HAP-1 (cell line): Measurements from ENCODE around the gene PTPRD.

Source experiments
- DNase-seq, 2 experiments: peaks; one replicate each; pipeline ENCODE4 v3.0.0-alpha.2; 2016 to 2020; ENCODE audit warnings: low spot score in 2 of 2
- H3K27me3 ChIP-seq: fragments of 250-450 bp; sonication (Bioruptor Pico); 2 replicates; pipeline ENCODE4 v1.5.1; 2020; ENCODE audit warnings: low read depth, mild to moderate bottlenecking, moderate library complexity
- H3K36me3 ChIP-seq: fragments of 250-450 bp; sonication (Bioruptor Pico); replicated peaks from 2 replicates; pipeline ENCODE4 v1.5.1; 2020; ENCODE audit warnings: mild to moderate bottlenecking
- H3K4me1 ChIP-seq: fragments of 250-450 bp; sonication (Bioruptor Pico); 2 replicates; pipeline ENCODE4 v1.5.1; 2020; ENCODE audit warnings: mild to moderate bottlenecking
- H3K4me3 ChIP-seq: fragments of 250-450 bp; sonication (Bioruptor Pico); 2 replicates; pipeline ENCODE4 v1.5.1; 2020; ENCODE audit warnings: mild to moderate bottlenecking, moderate library complexity
- H3K9me3 ChIP-seq: fragments of 250-450 bp; sonication (Bioruptor Pico); 2 replicates; pipeline ENCODE4 v1.5.1; 2020; ENCODE audit warnings: mild to moderate bottlenecking, moderate library complexity
- in situ Hi-C: fragments of 300-500 bp; cut with MboI; formaldehyde crosslinking; loops from 3 replicates; pipeline ENCODE4 v1.14.3; 2020; ENCODE audit warnings: low sequenced_read_pairs, inconsistent platforms, mixed read lengths

The PTPRD gene

DNA sequence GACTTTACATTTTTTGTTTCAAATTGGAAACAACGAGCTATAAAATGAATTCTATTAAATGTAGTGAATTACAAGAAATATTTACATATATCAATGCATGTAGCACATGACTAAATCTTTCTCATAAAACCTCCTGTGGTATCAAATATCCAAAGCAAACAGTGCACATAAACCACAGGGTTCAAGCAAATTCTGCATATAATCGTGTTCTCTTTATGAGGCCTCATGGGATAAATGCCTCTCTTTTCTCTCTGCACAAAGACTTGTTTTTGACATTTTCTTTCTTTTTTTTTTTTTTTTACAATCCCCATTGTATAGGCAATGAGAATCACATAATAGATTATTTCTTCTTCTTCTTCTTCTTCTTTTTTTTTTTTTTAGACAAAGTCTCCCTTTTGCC lies 1696.0 kb downstream of the PTPRD start:
- peak in 1 of 2 experiments; percentile 35 for DNase-seq
- Histone ChIP-seq H3K4me3 (no peak overlapping the region), H3K9me3 (no peaks in the 10 kb centered on the region), H3K4me1 (peaks cover under 1% of the 10 kb centered on the region; the same call in 1 of the 2 replicates), H3K36me3 (no peaks in the 10 kb centered on the region), H3K27me3 (no peaks in the 10 kb centered on the region)
- in situ Hi-C loops, result no loop called here

DNA sequence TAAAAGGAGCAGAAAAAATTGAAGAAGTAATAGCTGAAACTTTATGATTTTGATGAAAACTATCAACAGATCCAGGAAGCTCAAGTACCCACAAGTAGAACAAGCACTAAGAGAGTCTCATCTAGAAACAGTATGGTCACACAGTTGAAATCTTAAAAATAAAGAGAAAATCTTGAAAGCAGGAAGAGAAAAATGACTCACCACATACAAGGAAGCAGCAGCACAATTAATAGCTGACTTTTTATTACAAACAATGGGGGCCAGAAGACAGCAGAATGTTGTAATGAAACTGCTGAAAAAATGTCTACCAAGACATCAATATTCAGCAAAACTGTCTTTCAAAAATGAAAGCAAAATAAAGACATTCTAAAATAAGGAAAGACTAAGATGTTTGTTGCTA lies 1704.9 kb downstream of the PTPRD start:
- no peaks in the 10 kb centered on the region for H3K4me1 ChIP-seq
- no peaks in the 10 kb centered on the region for H3K36me3 ChIP-seq
- in situ Hi-C loops, result no loop called here
- no peak overlapping the region for H3K4me3 ChIP-seq
- H3K27me3 ChIP-seq, result no peaks in the 10 kb centered on the region
- DNase-seq, result no peak
- no peaks in the 10 kb centered on the region for H3K9me3 ChIP-seq

DNA sequence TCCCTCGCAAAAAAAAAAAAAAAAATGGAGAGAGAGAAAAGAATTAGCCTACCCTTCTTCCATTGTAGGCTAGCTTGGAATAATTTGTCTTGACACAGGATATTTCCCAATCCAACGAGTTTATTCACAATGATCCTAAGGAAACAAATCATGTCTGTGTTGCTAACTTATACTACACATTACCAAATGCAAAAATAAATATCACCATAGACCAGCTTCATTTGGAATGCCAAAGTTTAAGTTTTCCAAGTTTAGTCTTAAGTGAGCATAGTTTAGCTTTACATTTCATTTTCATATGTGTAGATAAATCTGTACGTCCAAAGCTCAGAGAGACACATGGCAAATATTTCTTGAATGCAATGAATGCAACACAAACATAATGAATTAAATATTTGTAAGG lies 1707.1 kb downstream of the PTPRD start:
- DNase-seq, result no peak
- Histone ChIP-seq H3K36me3 (no peaks in the 10 kb centered on the region), H3K9me3 (no peaks in the 10 kb centered on the region), H3K4me3 (no peak overlapping the region), H3K27me3 (no peaks in the 10 kb centered on the region), H3K4me1 (no peaks in the 10 kb centered on the region)
- in situ Hi-C loops, result no loop called here

DNA sequence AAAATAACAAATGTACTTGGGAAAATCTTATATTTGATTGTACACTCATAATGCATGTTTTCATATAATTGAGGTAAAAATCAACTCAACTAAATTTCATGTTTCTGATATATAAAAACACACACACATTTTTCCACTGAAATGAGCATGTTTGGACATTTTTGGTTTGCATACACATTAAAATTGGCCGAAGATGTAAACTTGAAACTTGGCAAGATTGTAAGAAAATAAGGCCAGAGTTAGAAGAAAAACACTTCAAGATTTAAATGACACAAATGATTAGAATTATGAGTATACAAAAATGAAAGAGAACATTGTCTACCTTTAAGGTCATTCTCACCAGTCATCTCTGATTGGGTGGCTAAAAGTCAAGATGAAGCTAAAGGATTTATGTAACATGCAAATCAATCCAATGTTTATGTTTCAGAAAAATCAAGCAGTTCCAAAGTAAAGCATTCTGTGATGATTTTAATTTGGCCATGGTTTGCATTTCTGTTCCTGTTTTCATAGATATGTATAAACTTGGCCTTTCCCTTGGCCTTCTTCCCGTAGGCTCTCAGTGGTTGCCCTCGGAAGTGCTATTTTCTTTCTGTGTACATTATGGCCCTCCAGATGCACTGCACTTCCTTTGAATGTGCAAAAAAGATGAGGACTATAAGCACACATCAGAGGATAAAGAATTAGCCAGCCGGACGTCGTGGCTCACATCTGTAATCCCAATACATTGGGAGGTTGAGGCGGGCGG lies 1707.9 kb downstream of the PTPRD start:
- Histone ChIP-seq H3K4me1 (no peaks in the 10 kb centered on the region), H3K4me3 (no peak overlapping the region), H3K27me3 (no peaks in the 10 kb centered on the region), H3K9me3 (no peaks in the 10 kb centered on the region), H3K36me3 (no peaks in the 10 kb centered on the region)
- no peak for DNase-seq
- in situ Hi-C loops, result no loop called here

GRCh38 chr9:8903077-8903476 lies 1709.7 kb downstream of the PTPRD start:
- Histone ChIP-seq H3K9me3 (no peaks in the 10 kb centered on the region), H3K4me3 (no peak overlapping the region), H3K36me3 (no peaks in the 10 kb centered on the region), H3K27me3 (no peaks in the 10 kb centered on the region), H3K4me1 (no peaks in the 10 kb centered on the region)
- in situ Hi-C loops, result no loop called here
- DNase-seq, result no peak

- no peaks in the 10 kb centered on the region for H3K27me3 ChIP-seq
- H3K4me3 ChIP-seq, result no peak overlapping the region
- no peaks in the 10 kb centered on the region for H3K4me1 ChIP-seq
- H3K36me3 ChIP-seq, result no peaks in the 10 kb centered on the region
- in situ Hi-C loops, result no loop called here
- no peak for DNase-seq
- no peaks in the 10 kb centered on the region for H3K9me3 ChIP-seq
These were observed 1711.7 kb downstream of the PTPRD start for GRCh38 chr9:8901146-8901545.

- Histone ChIP-seq H3K4me1 (peaks cover 4% of the 10 kb centered on the region; the same call in 1 of the 2 replicates), H3K9me3 (no peaks in the 10 kb centered on the region), H3K36me3 (no peaks in the 10 kb centered on the region), H3K4me3 (no peak overlapping the region), H3K27me3 (no peaks in the 10 kb centered on the region)
- no peak for DNase-seq
- in situ Hi-C loops, result no loop called here
These were observed 1713.3 kb downstream of the PTPRD start for GRCh38 chr9:8899511-8899910.

DNA sequence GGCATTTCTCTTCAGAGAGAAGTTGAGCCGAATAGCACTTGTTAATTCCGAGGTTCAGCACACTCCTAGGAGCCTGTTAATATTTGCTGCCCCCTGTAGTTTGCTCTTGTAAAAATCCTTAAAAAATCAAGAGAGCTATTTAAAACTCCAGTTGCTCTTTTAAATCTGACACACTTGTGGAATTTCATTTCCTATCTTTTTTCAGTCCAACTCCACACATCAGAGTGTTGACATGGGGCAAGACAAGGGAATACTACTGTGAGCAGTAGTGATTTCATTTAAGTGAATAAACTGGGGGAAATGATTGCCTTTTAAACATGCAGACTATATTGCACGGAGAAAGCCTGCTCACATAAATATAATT lies 1717.0 kb downstream of the PTPRD start:
- DNase-seq, result peak; percentile 35 to 67
- in situ Hi-C loops, result no loop called here
- no peaks in the 10 kb centered on the region for H3K27me3 ChIP-seq
- no peaks in the 10 kb centered on the region for H3K9me3 ChIP-seq
- no peaks in the 10 kb centered on the region for H3K36me3 ChIP-seq
- peaks cover 4% of the 10 kb centered on the region; the same call in 1 of the 2 replicates for H3K4me1 ChIP-seq
- no peak overlapping the region for H3K4me3 ChIP-seq

GRCh38 chr9:8895106-8895860 lies 1717.5 kb downstream of the PTPRD start:
- H3K27me3 ChIP-seq, result no peaks in the 10 kb centered on the region
- H3K9me3 ChIP-seq, result no peaks in the 10 kb centered on the region
- peak in 1 of 2 experiments; percentile 34 for DNase-seq
- in situ Hi-C loops, result no loop called here
- H3K4me1 ChIP-seq, result peaks cover 4% of the 10 kb centered on the region; the same call in 1 of the 2 replicates
- H3K36me3 ChIP-seq, result no peaks in the 10 kb centered on the region
- no peak overlapping the region for H3K4me3 ChIP-seq

DNA sequence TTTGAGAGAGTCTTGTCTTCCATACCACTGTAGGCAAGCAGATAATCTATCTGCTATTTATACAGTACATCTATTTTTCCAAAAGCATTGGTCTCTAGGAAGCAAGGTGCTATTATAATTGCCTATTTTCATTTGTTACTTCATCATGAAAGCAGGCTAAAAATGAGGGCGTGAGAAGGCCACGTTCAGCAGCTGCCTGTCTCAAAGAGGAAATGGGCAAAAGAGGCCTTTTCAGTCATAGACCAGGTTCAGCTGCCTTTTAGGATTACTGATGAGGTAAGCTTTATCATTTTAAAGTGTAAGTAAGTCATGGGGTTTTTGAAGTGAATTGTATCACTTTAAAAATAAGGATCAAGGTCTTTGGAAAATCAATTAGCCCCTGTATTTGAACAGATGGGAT lies 1722.1 kb downstream of the PTPRD start:
- Histone ChIP-seq H3K9me3 (no peaks in the 10 kb centered on the region), H3K36me3 (no peaks in the 10 kb centered on the region), H3K4me3 (no peak overlapping the region), H3K4me1 (peaks cover 4% of the 10 kb centered on the region; the same call in 1 of the 2 replicates), H3K27me3 (no peaks in the 10 kb centered on the region)
- in situ Hi-C loops, result no loop called here
- no peak for DNase-seq

DNA sequence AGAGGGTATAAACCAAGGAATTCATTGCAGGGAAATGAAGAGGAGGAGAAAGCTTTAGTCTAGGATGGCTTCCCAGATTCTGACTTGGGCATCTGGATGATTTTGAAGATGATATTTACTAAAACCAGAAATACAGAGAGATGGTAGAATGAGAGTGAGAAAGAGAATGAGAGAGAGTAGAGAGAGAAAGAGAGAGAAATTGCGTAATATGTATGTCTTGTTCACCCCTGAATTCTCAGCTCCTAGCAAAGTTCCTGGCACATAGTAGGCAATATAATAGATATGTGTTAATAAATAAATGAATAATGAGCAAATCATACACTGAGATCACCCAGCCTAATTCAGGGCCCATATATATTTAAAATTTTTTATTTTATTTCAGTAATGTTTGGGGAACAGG lies 1723.7 kb downstream of the PTPRD start:
- Histone ChIP-seq H3K9me3 (no peaks in the 10 kb centered on the region), H3K4me1 (no peaks in the 10 kb centered on the region), H3K4me3 (no peak overlapping the region), H3K27me3 (no peaks in the 10 kb centered on the region), H3K36me3 (no peaks in the 10 kb centered on the region)
- in situ Hi-C loops, result no loop called here
- DNase-seq, result no peak

GRCh38 chr9:8888591-8888990 lies 1724.2 kb downstream of the PTPRD start:
- DNase-seq, result no peak
- in situ Hi-C loops, result no loop called here
- H3K36me3 ChIP-seq, result no peaks in the 10 kb centered on the region

DNA sequence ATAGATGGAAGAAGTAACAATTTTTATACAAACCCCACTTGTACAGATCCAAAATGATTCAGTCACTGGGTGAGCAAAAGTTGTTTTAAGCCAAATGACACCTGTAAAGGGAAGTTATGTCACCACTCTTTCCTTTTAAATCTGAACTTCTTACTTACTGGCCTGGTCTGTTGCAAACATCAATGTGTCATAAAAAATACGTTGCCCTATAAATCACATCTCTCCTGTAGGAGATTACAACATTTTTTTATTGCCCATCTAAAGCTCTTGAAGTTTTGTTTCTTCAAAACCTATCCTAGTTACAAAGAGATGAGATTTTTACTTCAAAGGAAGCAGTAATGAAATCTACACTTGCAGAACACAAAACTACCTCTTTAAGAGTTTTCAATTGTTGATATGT lies 1725.4 kb downstream of the PTPRD start:
- Histone ChIP-seq H3K9me3 (no peaks in the 10 kb centered on the region), H3K27me3 (no peaks in the 10 kb centered on the region), H3K4me1 (no peaks in the 10 kb centered on the region), H3K4me3 (no peak overlapping the region), H3K36me3 (no peaks in the 10 kb centered on the region)
- DNase-seq, result no peak
- in situ Hi-C loops, result no loop called here

More at GRCh38 chr9:8888591-8888990, 1724.2 kb downstream of the PTPRD start:
- Histone ChIP-seq H3K9me3 (no peaks in the 10 kb centered on the region), H3K27me3 (no peaks in the 10 kb centered on the region), H3K4me3 (no peak overlapping the region), H3K4me1 (no peaks in the 10 kb centered on the region)

DNA sequence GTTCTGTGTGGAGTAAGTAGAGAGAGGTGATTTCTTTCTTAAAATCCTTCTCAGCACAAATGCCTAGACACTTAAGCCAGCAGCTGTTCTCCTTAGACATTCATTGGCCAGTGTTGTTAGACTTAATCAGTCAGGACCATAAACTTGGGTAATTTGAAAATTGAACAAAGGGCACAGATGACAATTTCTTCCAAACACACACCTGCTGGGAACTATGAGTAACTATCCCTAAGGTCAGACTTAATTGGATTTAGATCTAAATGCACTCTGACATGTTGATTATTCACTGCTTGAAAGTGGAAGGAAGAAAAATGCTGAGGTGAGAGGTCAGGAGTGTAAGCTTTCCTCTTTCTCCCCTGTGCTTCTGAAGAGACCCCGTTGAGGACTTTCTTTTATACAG lies 1729.5 kb downstream of the PTPRD start:
- DNase-seq, result no peak
- in situ Hi-C loops, result no loop called here
- H3K9me3 ChIP-seq, result no peaks in the 10 kb centered on the region
- H3K4me1 ChIP-seq, result no peaks in the 10 kb centered on the region
- no peaks in the 10 kb centered on the region for H3K36me3 ChIP-seq
- H3K4me3 ChIP-seq, result no peak overlapping the region
- no peaks in the 10 kb centered on the region for H3K27me3 ChIP-seq
